HCT116 (cell line): Measurements from ENCODE around the gene IL1R2. TPM values are rescaled to one million over a fixed set of nuclear protein-coding genes. Genes with fewer than 3 reads are reported as not detected.

Experiments
- ATAC-seq: fragments of 200-7000 bp; cut with Tn5 transposase; 2 replicates; pipeline ENCODE4 v1.9.1; 2020; ENCODE audit warnings: mild to moderate bottlenecking, moderate library complexity
- BruUV-seq: library from RNA; stranded (reverse); fragments of 400-500 nt; replicated peaks from 2 replicates; lab custom pipeline; 2021; lab: Mats Ljungman, UMichigan
- CTCF ChIA-PET: fragments of 300-600 bp; sonication (Branson Sonifier 250); formaldehyde crosslinking; loops from one replicate; lab custom pipeline; 2021; ENCODE audit warnings: antibody characterized with exemption; lab: Charles Lee
- POLR2A ChIA-PET: fragments of 300-600, 350-600 bp; sonication (Branson Sonifier 250); formaldehyde crosslinking; loops from one replicate; lab custom pipeline; 2021; ENCODE audit warnings: antibody characterized with exemption; lab: Charles Lee
- RAD21 ChIA-PET, 2 experiments: fragments of 300-600 bp; sonication (Branson Sonifier 250); formaldehyde crosslinking; loops; one replicate each; lab custom pipeline; 2023; ENCODE audit warnings: low total read pairs in 2 of 2; ENCODE audit not compliant: uncharacterized antibody in 2 of 2, unreplicated experiment in 2 of 2, low non-redundant PET in 1 of 2; lab: Charles Lee
- DNase-seq: peaks from one replicate; pipeline ENCODE4 v3.0.0-alpha.2; 2010; ENCODE audit warnings: low read depth, low spot score
- H2AFZ ChIP-seq: fragments of 200-600 bp; shearing (Covaris generic), sonication (generic); 2 replicates; pipeline ENCODE4 v1.6.1; 2017; ENCODE audit warnings: low read depth, mixed run types, mixed read lengths, antibody characterized with exemption, low read length; ENCODE audit not compliant: poor library complexity, severe bottlenecking
- H3K27ac ChIP-seq: 2 replicates; pipeline ENCODE4 v1.5.1; 2012; ENCODE audit warnings: low read depth, low read length
- H3K27me3 ChIP-seq: fragments of 200-600 bp; sonication (generic); 2 replicates; pipeline ENCODE4 v1.6.1; 2016; ENCODE audit warnings: mixed run types, low read length, mixed read lengths; ENCODE audit not compliant: insufficient read depth
- H3K36me3 ChIP-seq, 2 experiments: fragments of 200-500 bp in 1 of 2; fragments of 200-600 bp in 1 of 2; sonication (Bioruptor generic) in 1 of 2; sonication (generic) in 1 of 2; 2 replicates each; pipeline versions ENCODE4 v1.5.1 to v1.6.1; 2014 to 2016; ENCODE audit warnings: low read length in 2 of 2, inconsistent platforms in 1 of 2, mixed read lengths in 1 of 2, mixed run types in 1 of 2; ENCODE audit not compliant: insufficient read depth in 2 of 2, control insufficient read depth in 1 of 2
- H3K4me1 ChIP-seq, 2 experiments: fragments of 200-600 bp in 1 of 2; sonication (generic) in 1 of 2; 2 replicates each; pipeline versions ENCODE4 v1.5.1 to v1.6.1; 2012 to 2017; ENCODE audit warnings: low read length in 2 of 2, inconsistent platforms in 1 of 2, mild to moderate bottlenecking in 1 of 2, mixed read lengths in 1 of 2, mixed run types in 1 of 2, moderate library complexity in 1 of 2; ENCODE audit not compliant: insufficient read depth in 2 of 2, control insufficient read depth in 1 of 2
- H3K4me2 ChIP-seq: fragments of 200-600 bp; sonication (generic); 2 replicates; pipeline ENCODE4 v1.6.1; 2017; ENCODE audit warnings: mixed run types, low read length, mixed read lengths
- H3K4me3 ChIP-seq, 2 experiments: fragments of 200-600 bp in 1 of 2; sonication (generic) in 1 of 2; replicated peaks in 1 of 2; 2 replicates each; pipeline ENCODE4 v1.5.1; 2011 to 2016; ENCODE audit warnings: low read length in 2 of 2, control low read depth in 1 of 2, low read depth in 1 of 2, mild to moderate bottlenecking in 1 of 2, mixed read lengths in 1 of 2, mixed run types in 1 of 2
- H3K79me2 ChIP-seq: fragments of 200-600 bp; sonication (generic); 2 replicates; pipeline ENCODE4 v1.6.1; 2017; ENCODE audit warnings: mild to moderate bottlenecking, mixed run types, low read length, moderate library complexity, mixed read lengths; ENCODE audit not compliant: insufficient read depth
- H3K9ac ChIP-seq: fragments of 200-600 bp; sonication (generic); 2 replicates; pipeline ENCODE4 v1.6.1; 2016; ENCODE audit warnings: low read length, mixed read lengths
- H3K9me2 ChIP-seq: fragments of 200-600 bp; sonication (generic), shearing (Covaris generic); 2 replicates; pipeline ENCODE4 v1.6.1; 2017; ENCODE audit warnings: mixed run types, mild to moderate bottlenecking, moderate library complexity; ENCODE audit not compliant: insufficient read depth
- H3K9me3 ChIP-seq, 2 experiments: fragments of 200-500 bp in 1 of 2; fragments of 200-600 bp in 1 of 2; sonication (Bioruptor generic) in 1 of 2; sonication (generic) in 1 of 2; 2 replicates each; pipeline ENCODE4 v1.6.1; 2014 to 2017; ENCODE audit warnings: low read length in 2 of 2, mixed read lengths in 2 of 2, inconsistent platforms in 1 of 2, low read depth in 1 of 2, mild to moderate bottlenecking in 1 of 2, mixed run types in 1 of 2, moderate library complexity in 1 of 2; ENCODE audit not compliant: control insufficient read depth in 1 of 2, insufficient read depth in 1 of 2
- H4K20me1 ChIP-seq: fragments of 200-600 bp; sonication (generic), shearing (Covaris generic); 2 replicates; pipeline ENCODE4 v1.6.1; 2017; ENCODE audit warnings: mixed run types, mild to moderate bottlenecking, moderate library complexity; ENCODE audit not compliant: insufficient read depth
- ELF1 ChIP-seq: IDR thresholded peaks from 2 replicates; pipeline ENCODE4 v1.6.1; 2012; ENCODE audit warnings: low read depth, borderline replicate concordance
- EZH2phosphoT487 ChIP-seq: fragments of 200-600 bp; IDR thresholded peaks from 2 replicates; pipeline ENCODE4 v1.6.1; 2018; ENCODE audit warnings: antibody characterized with exemption, borderline replicate concordance
- POLR2A ChIP-seq: IDR thresholded peaks from 2 replicates; pipeline ENCODE4 v1.7.0; 2011; ENCODE audit warnings: borderline replicate concordance; ENCODE audit not compliant: insufficient read depth, insufficient read length; ENCODE audit errors: extremely low read depth
- POLR2AphosphoS5 ChIP-seq: IDR thresholded peaks from 2 replicates; pipeline ENCODE4 v1.6.1; 2011; ENCODE audit warnings: mild to moderate bottlenecking, low read depth, low read length, moderate library complexity
- SRF ChIP-seq: IDR thresholded peaks from 2 replicates; pipeline ENCODE4 v1.6.1; 2012; ENCODE audit warnings: low read depth
- intact Hi-C: fragments of 100-400 bp; cut with micrococcal nuclease; formaldehyde crosslinking; loops from 2 replicates; pipeline ENCODE4 v1.10.0; 2022
- total RNA-seq: library from RNA; stranded (reverse); gene quantifications from one replicate; pipeline ENCODE4 v1.2.1, GENCODE V29; 2021; ENCODE audit not compliant: unreplicated experiment
- TF ChIP-seq, protein P1 (sequence below): IDR thresholded peaks from 2 replicates; pipeline ENCODE4 v1.6.1; 2011; ENCODE audit warnings: mild to moderate bottlenecking, low read length, moderate library complexity; ENCODE audit not compliant: insufficient replicate concordance; ENCODE audit errors: extremely low read depth
- TF ChIP-seq, protein P2 (sequence below), 3 experiments: fragments of 200-600 bp in 1 of 3; sonication (generic) in 1 of 3; IDR thresholded peaks in 2 of 3; conservative IDR thresholded peaks in 1 of 3; 2 replicates each; pipeline ENCODE4 v1.5.1; 2012 to 2017; ENCODE audit warnings: low read depth in 2 of 3, low read length in 2 of 3, antibody characterized with exemption in 1 of 3, borderline replicate concordance in 1 of 3, control low read depth in 1 of 3, mild to moderate bottlenecking in 1 of 3, mixed read lengths in 1 of 3, mixed run types in 1 of 3, moderate library complexity in 1 of 3; ENCODE audit not compliant: insufficient read depth in 1 of 3
- TF ChIP-seq, protein P3 (sequence below): IDR thresholded peaks from 2 replicates; pipeline ENCODE4 v1.6.1; 2012; ENCODE audit warnings: low read depth

The IL1R2 gene
- total RNA-seq, 1 experiment from 2014 or later, result 0.52 TPM

DNA sequence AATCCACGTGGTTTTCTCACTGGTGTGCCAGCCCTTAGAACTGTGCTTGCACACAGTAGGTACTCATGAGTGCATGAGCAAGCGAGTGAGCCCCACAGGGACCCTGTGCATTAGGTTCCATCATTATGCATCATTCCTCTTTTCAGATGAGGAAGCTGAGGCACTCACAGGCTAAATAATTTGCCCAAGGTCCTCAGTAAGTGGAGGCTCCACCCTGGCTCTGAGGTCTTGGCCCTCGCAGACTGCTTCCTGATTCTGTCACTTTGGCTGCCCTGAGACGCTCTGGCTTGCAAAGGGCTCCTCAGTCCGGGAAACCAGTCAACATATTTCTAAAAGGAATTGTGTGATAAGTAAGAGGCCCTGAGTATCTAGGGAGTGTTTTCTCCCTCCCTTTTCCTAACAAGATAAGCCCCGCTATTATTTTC is 71.7 kb downstream of the IL1R2 start:
- H3K79me2 ChIP-seq, result no peaks in the 10 kb centered on the region
- no peak overlapping the region for H3K27ac ChIP-seq
- H3K4me2 ChIP-seq, result no peak overlapping the region
- H3K4me3 ChIP-seq, result no peak overlapping the region
- CTCF ChIA-PET, result no interaction called here
- peak overlapping the region; percentile 37; the same call in 1 of the 2 replicates for H3K9ac ChIP-seq
- peaks cover 11 to 33% of the 10 kb centered on the region in 2 experiments for H3K4me1 ChIP-seq
- intact Hi-C loops, result no loop called here
- H3K27me3 ChIP-seq, result no peaks in the 10 kb centered on the region
- RAD21 ChIA-PET, result no interaction called here
- POLR2A ChIA-PET, result no interaction called here
- no peaks in the 10 kb centered on the region for H3K9me3 ChIP-seq
- H2AFZ ChIP-seq, result no peak overlapping the region
- no peaks in the 10 kb centered on the region for H4K20me1 ChIP-seq
- no peaks in the 10 kb centered on the region for H3K36me3 ChIP-seq
- ATAC-seq, result no peak
- no TSS peak for BruUV-seq
- TF ChIP-seq ELF1, result no peak
- no peak for TF ChIP-seq POLR2A
- TF ChIP-seq, protein P1, sequence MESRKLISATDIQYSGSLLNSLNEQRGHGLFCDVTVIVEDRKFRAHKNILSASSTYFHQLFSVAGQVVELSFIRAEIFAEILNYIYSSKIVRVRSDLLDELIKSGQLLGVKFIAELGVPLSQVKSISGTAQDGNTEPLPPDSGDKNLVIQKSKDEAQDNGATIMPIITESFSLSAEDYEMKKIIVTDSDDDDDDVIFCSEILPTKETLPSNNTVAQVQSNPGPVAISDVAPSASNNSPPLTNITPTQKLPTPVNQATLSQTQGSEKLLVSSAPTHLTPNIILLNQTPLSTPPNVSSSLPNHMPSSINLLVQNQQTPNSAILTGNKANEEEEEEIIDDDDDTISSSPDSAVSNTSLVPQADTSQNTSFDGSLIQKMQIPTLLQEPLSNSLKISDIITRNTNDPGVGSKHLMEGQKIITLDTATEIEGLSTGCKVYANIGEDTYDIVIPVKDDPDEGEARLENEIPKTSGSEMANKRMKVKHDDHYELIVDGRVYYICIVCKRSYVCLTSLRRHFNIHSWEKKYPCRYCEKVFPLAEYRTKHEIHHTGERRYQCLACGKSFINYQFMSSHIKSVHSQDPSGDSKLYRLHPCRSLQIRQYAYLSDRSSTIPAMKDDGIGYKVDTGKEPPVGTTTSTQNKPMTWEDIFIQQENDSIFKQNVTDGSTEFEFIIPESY, result no peak
- no peak for TF ChIP-seq SRF
- no peak for TF ChIP-seq EZH2phosphoT487
- TF ChIP-seq, protein P2, sequence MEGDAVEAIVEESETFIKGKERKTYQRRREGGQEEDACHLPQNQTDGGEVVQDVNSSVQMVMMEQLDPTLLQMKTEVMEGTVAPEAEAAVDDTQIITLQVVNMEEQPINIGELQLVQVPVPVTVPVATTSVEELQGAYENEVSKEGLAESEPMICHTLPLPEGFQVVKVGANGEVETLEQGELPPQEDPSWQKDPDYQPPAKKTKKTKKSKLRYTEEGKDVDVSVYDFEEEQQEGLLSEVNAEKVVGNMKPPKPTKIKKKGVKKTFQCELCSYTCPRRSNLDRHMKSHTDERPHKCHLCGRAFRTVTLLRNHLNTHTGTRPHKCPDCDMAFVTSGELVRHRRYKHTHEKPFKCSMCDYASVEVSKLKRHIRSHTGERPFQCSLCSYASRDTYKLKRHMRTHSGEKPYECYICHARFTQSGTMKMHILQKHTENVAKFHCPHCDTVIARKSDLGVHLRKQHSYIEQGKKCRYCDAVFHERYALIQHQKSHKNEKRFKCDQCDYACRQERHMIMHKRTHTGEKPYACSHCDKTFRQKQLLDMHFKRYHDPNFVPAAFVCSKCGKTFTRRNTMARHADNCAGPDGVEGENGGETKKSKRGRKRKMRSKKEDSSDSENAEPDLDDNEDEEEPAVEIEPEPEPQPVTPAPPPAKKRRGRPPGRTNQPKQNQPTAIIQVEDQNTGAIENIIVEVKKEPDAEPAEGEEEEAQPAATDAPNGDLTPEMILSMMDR (IDR thresholded peaks at IDR 0.05 in 2 of 3, conservative IDR thresholded peaks at IDR 0.05 in 1 of 3; ENCODE audit: borderline replicate concordance in 1 of 3, insufficient read depth in 1 of 3, low read depth in 2 of 3, low read length in 2 of 3), result no peak
- TF ChIP-seq, protein P3, sequence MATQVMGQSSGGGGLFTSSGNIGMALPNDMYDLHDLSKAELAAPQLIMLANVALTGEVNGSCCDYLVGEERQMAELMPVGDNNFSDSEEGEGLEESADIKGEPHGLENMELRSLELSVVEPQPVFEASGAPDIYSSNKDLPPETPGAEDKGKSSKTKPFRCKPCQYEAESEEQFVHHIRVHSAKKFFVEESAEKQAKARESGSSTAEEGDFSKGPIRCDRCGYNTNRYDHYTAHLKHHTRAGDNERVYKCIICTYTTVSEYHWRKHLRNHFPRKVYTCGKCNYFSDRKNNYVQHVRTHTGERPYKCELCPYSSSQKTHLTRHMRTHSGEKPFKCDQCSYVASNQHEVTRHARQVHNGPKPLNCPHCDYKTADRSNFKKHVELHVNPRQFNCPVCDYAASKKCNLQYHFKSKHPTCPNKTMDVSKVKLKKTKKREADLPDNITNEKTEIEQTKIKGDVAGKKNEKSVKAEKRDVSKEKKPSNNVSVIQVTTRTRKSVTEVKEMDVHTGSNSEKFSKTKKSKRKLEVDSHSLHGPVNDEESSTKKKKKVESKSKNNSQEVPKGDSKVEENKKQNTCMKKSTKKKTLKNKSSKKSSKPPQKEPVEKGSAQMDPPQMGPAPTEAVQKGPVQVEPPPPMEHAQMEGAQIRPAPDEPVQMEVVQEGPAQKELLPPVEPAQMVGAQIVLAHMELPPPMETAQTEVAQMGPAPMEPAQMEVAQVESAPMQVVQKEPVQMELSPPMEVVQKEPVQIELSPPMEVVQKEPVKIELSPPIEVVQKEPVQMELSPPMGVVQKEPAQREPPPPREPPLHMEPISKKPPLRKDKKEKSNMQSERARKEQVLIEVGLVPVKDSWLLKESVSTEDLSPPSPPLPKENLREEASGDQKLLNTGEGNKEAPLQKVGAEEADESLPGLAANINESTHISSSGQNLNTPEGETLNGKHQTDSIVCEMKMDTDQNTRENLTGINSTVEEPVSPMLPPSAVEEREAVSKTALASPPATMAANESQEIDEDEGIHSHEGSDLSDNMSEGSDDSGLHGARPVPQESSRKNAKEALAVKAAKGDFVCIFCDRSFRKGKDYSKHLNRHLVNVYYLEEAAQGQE, result no peak
- no peak for TF ChIP-seq POLR2AphosphoS5
- no peaks in the 10 kb centered on the region for H3K9me2 ChIP-seq
- DNase-seq, result no peak
